NCI-H146 treated with DMSO at 0.1 percent for 48 hours (cell line): ENCODE measurements around the gene STK32B.
A peak's percentile ranks its signal among the peaks of the same experiment; 100 is the strongest.

ENCODE experiments used
- DNase-seq: peaks from one replicate; lab custom pipeline; 2025; ENCODE audit not compliant: unreplicated experiment; lab: John Stamatoyannopoulos, UW

STK32B gene

DNA sequence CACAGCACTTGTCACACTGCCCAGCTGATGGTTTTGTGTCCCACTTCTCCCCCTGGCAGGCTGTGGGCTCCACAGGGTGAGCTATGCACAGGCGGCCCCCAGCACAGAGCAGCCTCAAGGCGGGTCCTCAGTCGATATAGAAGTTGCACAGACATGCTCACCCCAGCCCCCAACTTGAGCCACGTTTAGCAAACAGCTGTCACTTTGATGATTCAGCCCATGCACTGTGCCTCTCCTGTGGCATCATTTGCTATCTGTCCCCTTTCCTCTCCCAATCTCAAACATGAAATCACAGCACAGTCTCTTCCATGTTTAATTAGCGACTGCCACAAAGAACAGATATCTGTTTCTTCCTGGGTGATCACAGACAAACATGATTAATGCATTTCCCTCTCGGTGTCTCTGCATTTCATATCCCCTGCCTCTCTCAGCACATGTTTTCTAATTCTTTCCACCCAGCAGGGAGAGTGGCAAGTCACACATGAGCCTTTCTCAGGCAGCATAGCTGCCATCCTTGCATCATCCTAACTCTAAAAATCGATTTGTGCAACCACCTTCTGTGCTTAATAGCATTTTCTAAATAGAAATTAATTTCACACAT lies 452.2 kb downstream of the STK32B start:
- no peak for DNase-seq

DNA sequence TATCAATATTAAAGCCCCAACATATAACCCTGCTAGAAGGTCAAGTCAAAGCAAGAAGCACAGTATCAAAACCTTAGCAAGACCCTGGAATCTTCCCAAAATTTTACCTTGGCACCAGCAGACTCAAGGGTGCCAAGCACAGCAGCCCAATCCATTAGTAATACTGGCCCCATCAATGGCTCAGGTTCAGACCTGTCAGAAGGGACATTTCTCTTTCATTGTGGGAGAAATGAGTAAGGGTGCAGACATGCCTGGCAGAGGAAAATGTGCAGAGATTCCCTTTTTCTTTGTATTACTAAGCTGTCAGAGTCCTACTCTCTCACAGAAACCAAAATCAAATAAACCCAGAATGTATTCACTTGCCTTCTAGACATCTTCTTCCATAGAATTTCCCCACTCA lies 453.2 kb downstream of the STK32B start:
- DNase-seq = no peak

DNA sequence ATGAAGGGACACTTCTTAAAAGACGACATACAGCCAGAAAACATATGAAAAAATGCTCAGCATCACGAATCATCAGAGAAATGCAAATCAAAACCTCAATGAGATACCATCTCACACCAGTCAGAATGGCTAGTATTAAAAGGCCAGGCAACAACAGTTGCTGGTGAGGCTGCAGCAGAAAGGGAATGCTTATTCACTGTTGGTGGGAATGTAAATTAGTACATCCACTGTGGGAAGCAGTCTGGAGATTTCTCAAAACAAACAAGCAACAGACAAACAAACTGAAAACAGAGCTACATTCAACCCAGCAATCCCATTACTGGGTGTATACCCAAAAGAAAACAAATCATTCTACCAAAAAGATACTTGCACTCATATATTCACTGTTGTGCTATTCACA lies 459.2 kb downstream of the STK32B start:
- DNase-seq = no peak

DNA sequence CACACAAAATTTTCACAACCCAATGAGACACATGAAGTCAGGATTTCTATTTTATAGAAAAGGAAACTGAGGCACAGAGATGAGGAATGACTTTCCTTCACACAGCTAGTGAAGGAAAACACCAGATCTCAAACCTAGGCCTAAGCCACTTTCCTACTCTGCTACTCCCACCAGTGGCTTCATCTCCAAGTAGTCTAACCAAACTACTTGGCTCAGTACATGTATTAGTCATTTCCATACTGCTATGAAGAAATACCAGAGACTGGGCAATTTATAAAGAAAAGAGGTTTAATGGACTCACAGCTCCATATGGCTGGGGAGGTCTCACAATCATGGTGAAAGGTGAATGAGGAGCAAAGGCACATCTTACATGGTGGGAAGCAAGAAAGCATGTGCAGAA lies 460.5 kb downstream of the STK32B start:
- DNase-seq = no peak

GRCh38 chr4:5515646-5516045 lies 464.4 kb downstream of the STK32B start:
- no peak for DNase-seq

DNA sequence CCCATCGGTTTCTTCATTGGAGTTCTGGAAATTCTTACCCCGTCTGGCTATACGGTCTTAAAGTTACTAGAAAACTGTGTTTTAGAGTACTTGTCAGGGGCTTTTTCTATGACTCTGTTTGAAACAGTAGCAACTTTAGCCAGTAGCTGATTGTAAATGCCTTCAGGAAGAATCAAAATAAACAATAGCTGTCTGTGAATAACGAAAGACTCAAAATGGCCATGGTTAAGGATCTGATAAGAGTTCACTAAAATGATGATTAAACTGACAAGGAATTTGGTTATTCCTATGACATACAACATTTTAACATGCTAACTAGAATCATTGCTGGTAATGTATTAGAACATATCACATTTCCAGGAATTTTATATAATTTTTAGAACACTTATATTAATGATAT lies 466.1 kb downstream of the STK32B start:
- no peak for DNase-seq

- DNase-seq = peak; percentile 67
Measured at GRCh38 chr4:5524446-5525299, 473.4 kb downstream of the STK32B start.

DNA sequence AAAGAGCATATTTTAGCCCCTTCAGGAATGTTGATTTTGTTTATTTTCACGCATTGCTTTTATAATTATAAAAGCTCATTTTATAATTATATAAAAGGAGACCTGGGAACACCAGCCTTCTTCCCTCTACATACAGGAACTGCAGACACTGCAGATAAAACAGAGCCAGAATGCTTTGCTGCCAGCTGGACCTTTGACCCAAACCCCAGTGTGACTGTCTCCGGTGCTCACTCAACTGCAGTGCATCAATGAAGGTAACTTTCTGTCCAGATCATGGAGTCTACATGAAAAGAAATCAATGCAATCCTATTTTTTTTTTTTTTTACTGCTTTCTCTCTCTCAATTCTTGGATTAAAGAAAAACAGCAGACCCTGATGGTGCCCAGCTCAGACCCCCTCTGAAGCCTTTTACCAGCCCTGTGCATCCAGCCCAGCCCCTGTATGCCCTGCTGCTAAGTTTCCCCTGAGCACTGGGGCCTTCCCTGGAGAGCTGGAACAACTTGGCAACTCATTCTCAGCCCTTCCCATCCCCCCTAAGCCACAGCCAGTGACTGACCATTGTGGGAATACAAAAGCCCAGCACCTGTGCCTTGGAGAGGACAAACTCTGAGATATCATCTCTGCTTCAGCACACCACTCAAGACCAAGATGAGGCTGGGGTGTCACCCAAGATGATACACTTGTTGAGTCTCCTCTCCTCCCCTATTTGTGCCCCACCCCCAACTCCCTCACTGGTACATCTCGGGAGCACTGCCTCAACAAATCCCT lies 475.0 kb downstream of the STK32B start:
- DNase-seq = no peak

GRCh38 chr4:5527211-5527610 lies 475.9 kb downstream of the STK32B start:
- DNase-seq = no peak

DNA sequence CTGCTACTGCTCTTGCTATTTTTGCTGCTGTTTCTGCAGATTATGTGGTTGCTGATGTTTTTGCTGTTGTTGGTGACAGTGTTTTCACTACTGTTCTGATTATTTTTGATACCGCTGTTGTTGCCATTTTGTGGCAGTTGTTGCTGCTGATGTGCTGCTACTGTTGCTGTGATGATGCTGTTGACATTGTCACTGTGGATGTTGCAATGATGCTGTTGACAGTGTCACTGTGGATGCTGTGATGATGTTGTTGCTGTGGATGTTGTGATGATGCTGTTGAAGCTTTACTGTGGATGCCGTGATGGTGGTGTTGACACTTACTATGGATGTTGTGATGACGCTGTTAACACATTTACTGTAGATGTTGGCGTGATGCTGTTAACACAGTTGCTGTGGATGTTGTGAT lies 476.8 kb downstream of the STK32B start:
- DNase-seq = no peak

GRCh38 chr4:5532100-5532499 lies 480.8 kb downstream of the STK32B start:
- no peak for DNase-seq

- DNase-seq = no peak
Measured at GRCh38 chr4:5539584-5539983, 488.3 kb downstream of the STK32B start.

GRCh38 chr4:5541169-5541568 lies 489.9 kb downstream of the STK32B start:
- no peak for DNase-seq

- no peak for DNase-seq
Measured at GRCh38 chr4:5543681-5544080, 492.4 kb downstream of the STK32B start.

DNA sequence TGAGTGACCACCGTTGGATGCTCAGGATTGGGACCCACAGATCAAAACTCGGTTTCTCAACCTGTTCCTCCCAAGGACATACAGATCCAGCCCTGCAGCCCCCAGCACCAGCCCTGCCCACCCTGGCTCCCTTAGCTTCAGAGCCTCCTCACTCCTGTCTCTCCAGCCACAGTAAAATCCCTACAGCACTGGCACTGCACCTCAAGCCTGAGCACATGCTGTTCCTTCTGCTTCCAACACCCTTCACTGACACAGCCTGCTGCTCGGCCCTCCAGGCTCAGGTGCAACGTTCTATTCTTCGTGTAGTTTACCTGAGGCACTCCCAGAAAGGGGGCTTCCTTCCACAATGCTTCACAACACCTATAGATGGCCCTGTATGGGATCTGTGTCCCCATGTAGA lies 493.5 kb downstream of the STK32B start:
- DNase-seq = no peak

- no peak for DNase-seq
Measured at GRCh38 chr4:5545271-5545670, 494.0 kb downstream of the STK32B start.

- DNase-seq = no peak
Measured at GRCh38 chr4:5547651-5548249, 496.5 kb downstream of the STK32B start.
